Lower lobe of right lung (tissue), 2 donors: Measurements from ENCODE around the gene CALU. TPM values are rescaled to one million over a fixed set of nuclear protein-coding genes. Genes with fewer than 3 reads are reported as not detected.

ENCODE experiments used
- ATAC-seq, 2 donors: fragments of 200-7000 bp; cut with Tn5 transposase; one replicate each; pipeline ENCODE4 v1.9.1; 2020 to 2022; ENCODE audit warnings: mild to moderate bottlenecking in 2 of 2, moderate library complexity in 2 of 2
- DNase-seq: peaks from one replicate; pipeline ENCODE4 v3.0.0-alpha.2; 2020
- H3K27ac ChIP-seq: fragments of 200-600 bp; one replicate; pipeline ENCODE4 v1.8.0; 2022
- H3K27me3 ChIP-seq: fragments of 200-600 bp; one replicate; pipeline ENCODE4 v1.8.0; 2022; ENCODE audit warnings: low read depth
- H3K36me3 ChIP-seq: fragments of 200-600 bp; one replicate; pipeline ENCODE4 v1.8.0; 2022; ENCODE audit warnings: mild to moderate bottlenecking
- H3K4me1 ChIP-seq: fragments of 200-600 bp; one replicate; pipeline ENCODE4 v1.8.0; 2022
- H3K4me3 ChIP-seq: fragments of 200-600 bp; one replicate; pipeline ENCODE4 v1.8.0; 2022; ENCODE audit warnings: mild to moderate bottlenecking
- H3K9me3 ChIP-seq: fragments of 200-600 bp; one replicate; pipeline ENCODE4 v1.8.0; 2022
- intact Hi-C: fragments of 100-400 bp; cut with DNase I; formaldehyde crosslinking; loops from one replicate; pipeline ENCODE4 v1.11.0; 2022
- total RNA-seq: library from RNA; stranded (reverse); fragmentation: NEBNext Ultra II Directional; extraction: Animal tissue kit (Norgen Biotek cat#: 25700); gene quantifications from one replicate; pipeline ENCODE4 v1.2.1, GENCODE V29; 2021
- TF ChIP-seq, protein P1 (sequence below): fragments of 200-600 bp; IDR thresholded peaks from one replicate; pipeline ENCODE4 v1.8.0; 2022; ENCODE audit warnings: antibody characterized with exemption, mild to moderate bottlenecking
- donor health status: DM: no; HTN: yes; CAD: no; lungs with severe emphysema.

Gene CALU
- total RNA-seq, 1 donor from 2014 or later: 84.6 TPM

DNA sequence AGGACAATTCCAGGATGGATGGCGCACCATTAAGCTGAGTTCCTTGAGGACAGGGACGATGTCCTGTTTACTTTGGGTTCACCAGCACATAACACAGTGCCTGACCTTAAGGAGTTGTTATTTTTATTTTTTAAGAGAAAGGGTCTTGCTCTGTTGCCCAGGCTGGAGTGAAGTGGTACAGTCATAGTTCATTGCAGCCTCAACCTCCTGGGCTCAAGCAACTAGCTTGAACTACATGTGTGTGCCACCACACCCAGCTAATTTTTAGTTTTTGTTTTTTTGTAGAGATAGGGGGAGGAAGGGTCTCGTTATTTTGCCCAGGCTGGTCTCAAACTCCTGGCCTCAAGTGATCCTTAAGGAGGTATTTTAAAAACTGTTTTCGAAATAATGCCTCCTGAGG lies 1.7 kb upstream of the CALU start:
- no peak for DNase-seq
- Histone ChIP-seq H3K27me3 (peaks cover 4% of the 10 kb centered on the region), H3K36me3 (no peaks in the 10 kb centered on the region), H3K9me3 (no peaks in the 10 kb centered on the region), H3K4me3 (no peak overlapping the region), H3K27ac (no peak overlapping the region), H3K4me1 (peaks cover 28% of the 10 kb centered on the region)
- ATAC-seq: no peak
- intact Hi-C loops: no loop called here
- TF ChIP-seq, protein P1, sequence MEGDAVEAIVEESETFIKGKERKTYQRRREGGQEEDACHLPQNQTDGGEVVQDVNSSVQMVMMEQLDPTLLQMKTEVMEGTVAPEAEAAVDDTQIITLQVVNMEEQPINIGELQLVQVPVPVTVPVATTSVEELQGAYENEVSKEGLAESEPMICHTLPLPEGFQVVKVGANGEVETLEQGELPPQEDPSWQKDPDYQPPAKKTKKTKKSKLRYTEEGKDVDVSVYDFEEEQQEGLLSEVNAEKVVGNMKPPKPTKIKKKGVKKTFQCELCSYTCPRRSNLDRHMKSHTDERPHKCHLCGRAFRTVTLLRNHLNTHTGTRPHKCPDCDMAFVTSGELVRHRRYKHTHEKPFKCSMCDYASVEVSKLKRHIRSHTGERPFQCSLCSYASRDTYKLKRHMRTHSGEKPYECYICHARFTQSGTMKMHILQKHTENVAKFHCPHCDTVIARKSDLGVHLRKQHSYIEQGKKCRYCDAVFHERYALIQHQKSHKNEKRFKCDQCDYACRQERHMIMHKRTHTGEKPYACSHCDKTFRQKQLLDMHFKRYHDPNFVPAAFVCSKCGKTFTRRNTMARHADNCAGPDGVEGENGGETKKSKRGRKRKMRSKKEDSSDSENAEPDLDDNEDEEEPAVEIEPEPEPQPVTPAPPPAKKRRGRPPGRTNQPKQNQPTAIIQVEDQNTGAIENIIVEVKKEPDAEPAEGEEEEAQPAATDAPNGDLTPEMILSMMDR: no peak

DNA sequence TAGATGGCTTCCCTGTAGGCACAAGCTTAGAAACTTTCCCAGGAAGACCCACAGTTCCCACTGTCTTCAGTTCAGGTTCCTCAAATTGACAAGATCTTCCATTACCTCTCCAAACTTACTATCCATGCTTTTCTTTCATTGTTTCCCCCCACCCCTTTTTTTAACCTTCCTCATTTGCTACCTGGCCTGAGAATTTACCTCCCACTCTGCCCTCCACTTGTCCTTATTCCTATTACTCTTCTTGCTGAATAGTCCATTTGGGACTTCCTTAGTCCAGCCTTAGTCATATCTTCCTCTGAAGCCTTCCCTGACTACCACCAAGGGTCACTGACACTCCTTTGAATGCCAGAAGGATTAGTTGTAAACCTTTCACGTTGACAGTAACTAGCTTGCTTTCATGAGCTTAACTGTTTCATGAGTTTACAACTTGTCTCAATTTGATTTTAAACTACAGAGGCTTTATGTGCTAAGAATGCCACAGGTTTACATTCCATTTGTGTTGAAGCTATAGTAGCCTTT lies 1.2 kb upstream of the CALU start:
- ATAC-seq (no peak), DNase-seq (no peak)
- H3K4me1 ChIP-seq: peaks cover 31% of the 10 kb centered on the region
- peak overlapping the region; percentile 95 for H3K27ac ChIP-seq
- intact Hi-C loops: no loop called here
- TF ChIP-seq, protein P1: no peak
- H3K27me3 ChIP-seq: peaks cover 4% of the 10 kb centered on the region
- H3K36me3 ChIP-seq: no peaks in the 10 kb centered on the region
- no peak overlapping the region for H3K4me3 ChIP-seq
- no peaks in the 10 kb centered on the region for H3K9me3 ChIP-seq

DNA sequence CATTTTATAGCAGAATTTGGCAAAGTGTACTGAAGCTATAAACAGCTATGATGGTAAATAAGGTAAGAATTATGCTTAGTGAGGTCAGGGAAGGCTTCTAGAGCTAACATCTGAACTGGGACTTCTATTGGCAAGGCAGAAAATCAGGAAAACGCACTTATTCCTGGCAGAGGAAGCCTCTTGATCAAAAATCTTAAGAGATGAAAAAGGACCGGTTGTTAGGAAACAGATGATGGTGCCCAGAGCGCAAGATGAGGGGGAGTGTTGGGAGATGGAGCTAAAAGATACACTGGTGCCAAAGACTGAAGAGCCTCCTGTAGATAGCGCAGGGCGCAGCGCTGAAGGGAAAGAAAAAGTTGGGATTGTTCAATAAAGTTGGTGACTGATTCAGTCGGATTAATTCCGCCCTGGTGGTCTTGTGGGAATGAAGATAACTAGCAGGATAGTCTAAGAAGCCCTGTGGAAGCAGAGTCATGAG lies 550 bp upstream of the CALU start:
- DNase-seq: no peak

DNA sequence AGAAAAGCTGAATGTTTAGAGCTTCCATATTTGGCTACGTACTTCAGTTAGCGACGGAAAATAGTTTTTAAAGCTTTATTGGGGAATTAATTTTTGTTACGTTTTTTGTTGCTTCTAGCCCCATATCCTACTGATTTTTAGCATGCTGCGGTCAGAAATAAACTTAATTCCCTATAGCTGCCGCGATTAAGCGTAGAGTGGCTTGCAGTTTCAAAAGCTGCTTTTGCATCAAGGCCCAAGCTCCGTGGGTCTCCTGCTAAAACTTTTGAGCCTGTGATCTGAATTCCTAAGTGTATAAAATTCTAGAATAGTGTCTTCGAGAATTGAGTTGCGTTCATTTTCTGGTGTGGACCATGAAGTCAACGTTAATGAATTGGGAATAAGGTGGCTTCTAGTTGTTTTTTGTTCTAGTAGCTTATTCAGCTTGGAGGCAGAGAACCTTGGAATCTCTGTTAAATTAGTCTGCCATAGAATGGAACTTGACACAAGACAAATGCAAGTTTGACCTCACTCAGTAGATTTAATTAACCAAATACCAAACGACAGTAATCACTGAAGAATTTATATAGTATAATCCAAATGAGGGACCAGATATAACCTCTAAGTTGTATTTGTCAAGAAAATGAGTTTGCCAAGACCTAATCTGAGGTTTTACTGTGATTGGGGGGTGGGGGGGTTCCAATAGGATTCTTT lies 977 bp downstream of the CALU start:
- peak overlapping the region; percentile 95 for H3K4me3 ChIP-seq
- TF ChIP-seq, protein P1: no peak
- H3K27ac ChIP-seq: peak overlapping the region; percentile 95
- H3K9me3 ChIP-seq: no peaks in the 10 kb centered on the region
- DNase-seq (no peak), ATAC-seq (no peak)
- no peaks in the 10 kb centered on the region for H3K36me3 ChIP-seq
- H3K4me1 ChIP-seq: peaks cover 53% of the 10 kb centered on the region
- H3K27me3 ChIP-seq: no peaks in the 10 kb centered on the region
- intact Hi-C loops: no loop called here

More for the DNA sequence above, 550 bp upstream of the CALU start:
- no peaks in the 10 kb centered on the region for H3K9me3 ChIP-seq
- peaks cover 1% of the 10 kb centered on the region for H3K27me3 ChIP-seq
- TF ChIP-seq, protein P1: no peak
- peak overlapping the region; percentile 95 for H3K4me3 ChIP-seq
- no peaks in the 10 kb centered on the region for H3K36me3 ChIP-seq
- intact Hi-C loops: no loop called here
- ATAC-seq: peak; percentile 46 to 51
- H3K4me1 ChIP-seq: peaks cover 37% of the 10 kb centered on the region
- H3K27ac ChIP-seq: peak overlapping the region; percentile 95

DNA sequence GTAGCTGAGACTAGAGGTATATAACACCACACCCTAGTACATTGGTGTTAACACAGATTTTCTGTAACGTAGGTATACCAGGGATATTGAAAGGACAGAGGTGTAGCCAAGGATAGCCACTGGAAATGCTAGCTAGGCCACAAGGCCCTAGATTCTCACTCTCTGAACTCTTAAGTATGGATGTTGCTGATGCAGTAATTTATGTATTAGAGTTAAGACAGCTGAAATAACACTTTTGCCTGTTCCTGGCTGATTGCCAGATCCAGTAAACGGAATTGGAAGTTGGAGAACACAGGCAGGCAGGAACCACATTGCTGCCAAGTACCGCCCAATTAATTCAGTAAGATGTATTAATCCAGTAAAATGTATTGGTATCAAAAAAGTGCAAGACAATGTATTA lies 1.8 kb downstream of the CALU start:
- peak overlapping the region; percentile 95 for H3K4me3 ChIP-seq

More for the DNA sequence above, 1.8 kb downstream of the CALU start:
- DNase-seq (no peak), ATAC-seq (no peak)
- intact Hi-C loops: no loop called here
- Histone ChIP-seq H3K9me3 (no peaks in the 10 kb centered on the region), H3K36me3 (no peaks in the 10 kb centered on the region), H3K27me3 (no peaks in the 10 kb centered on the region), H3K4me1 (peaks cover 53% of the 10 kb centered on the region), H3K27ac (no peak overlapping the region)
- TF ChIP-seq, protein P1: no peak
